HUES64 (cell line): ENCODE measurements around the gene THSD7A.

Source experiments
- H3K27ac ChIP-seq: 2 replicates; pipeline ENCODE4 v1.7.0; 2013; ENCODE audit warnings: low read depth, low read length, inconsistent platforms
- H3K27me3 ChIP-seq: 2 replicates; pipeline ENCODE4 v1.6.1; 2013; ENCODE audit warnings: mild to moderate bottlenecking, low read length; ENCODE audit not compliant: insufficient read depth
- H3K36me3 ChIP-seq: 2 replicates; pipeline ENCODE4 v1.6.1; 2013; ENCODE audit warnings: mild to moderate bottlenecking, low read length; ENCODE audit not compliant: insufficient read depth
- H3K4me1 ChIP-seq: 2 replicates; pipeline ENCODE4 v1.6.1; 2013; ENCODE audit warnings: mild to moderate bottlenecking, low read length, moderate library complexity; ENCODE audit not compliant: insufficient read depth
- H3K4me3 ChIP-seq: 2 replicates; pipeline ENCODE4 v1.5.1; 2013; ENCODE audit warnings: mild to moderate bottlenecking, low read length, moderate library complexity
- H3K9ac ChIP-seq: 2 replicates; pipeline ENCODE4 v1.6.1; 2013; ENCODE audit warnings: mild to moderate bottlenecking, low read depth, low read length
- H3K9me3 ChIP-seq: 2 replicates; pipeline ENCODE4 v1.6.1; 2013; ENCODE audit warnings: low read depth, low read length; ENCODE audit not compliant: insufficient read depth
- WGBS: fragments of 150-250, 120-280 bp; methylation state at CpG from one replicate; pipeline ENCODE4 v1.1.7; 2013; ENCODE audit warnings: missing lambda C conversion rate; 5-methylcytosine and 5-hydroxymethylcytosine counted together

Gene THSD7A

GRCh38 chr7:11573128-11573750 lies 258.8 kb downstream of the THSD7A start:
- no peak overlapping the region for H3K4me3 ChIP-seq
- 92% methylated on average over 1 of the region's 1 CpG for WGBS
- H3K27me3 ChIP-seq: no peaks in the 10 kb centered on the region
- no peaks in the 10 kb centered on the region for H3K36me3 ChIP-seq
- no peaks in the 10 kb centered on the region for H3K9me3 ChIP-seq
- H3K27ac ChIP-seq: no peak overlapping the region
- H3K4me1 ChIP-seq: no peaks in the 10 kb centered on the region
- no peak overlapping the region for H3K9ac ChIP-seq

- Histone ChIP-seq H3K4me3 (no peak overlapping the region), H3K36me3 (no peaks in the 10 kb centered on the region), H3K4me1 (no peaks in the 10 kb centered on the region), H3K27ac (no peak overlapping the region), H3K9ac (no peak overlapping the region), H3K9me3 (no peaks in the 10 kb centered on the region), H3K27me3 (no peaks in the 10 kb centered on the region)
- WGBS: 92% methylated on average over 2 of the region's 2 CpGs
Observed at GRCh38 chr7:11570922-11571550, 261.0 kb downstream of the THSD7A start.

- H3K9ac ChIP-seq: no peak overlapping the region
- H3K27me3 ChIP-seq: no peaks in the 10 kb centered on the region
- H3K36me3 ChIP-seq: no peaks in the 10 kb centered on the region
- no peaks in the 10 kb centered on the region for H3K4me1 ChIP-seq
- H3K4me3 ChIP-seq: no peak overlapping the region
- H3K9me3 ChIP-seq: no peaks in the 10 kb centered on the region
- no CpG with 5 or more reads among the region's 1 CpG for WGBS
- H3K27ac ChIP-seq: no peak overlapping the region
Observed at GRCh38 chr7:11570205-11570604, 261.8 kb downstream of the THSD7A start.

GRCh38 chr7:11567571-11567970 lies 264.4 kb downstream of the THSD7A start:
- Histone ChIP-seq H3K4me1 (no peaks in the 10 kb centered on the region), H3K27me3 (no peaks in the 10 kb centered on the region), H3K9me3 (no peaks in the 10 kb centered on the region), H3K4me3 (no peak overlapping the region), H3K36me3 (no peaks in the 10 kb centered on the region), H3K9ac (no peak overlapping the region), H3K27ac (no peak overlapping the region)
- 88% methylated on average over 3 of the region's 3 CpGs for WGBS

GRCh38 chr7:11557627-11558026 lies 274.4 kb downstream of the THSD7A start:
- no peak overlapping the region for H3K27ac ChIP-seq
- H3K9me3 ChIP-seq: no peaks in the 10 kb centered on the region
- H3K4me1 ChIP-seq: peaks cover 8% of the 10 kb centered on the region; the same call in 1 of the 2 replicates
- 11% methylated on average over 2 of the region's 2 CpGs for WGBS
- H3K4me3 ChIP-seq: no peak overlapping the region
- H3K36me3 ChIP-seq: no peaks in the 10 kb centered on the region
- no peak overlapping the region for H3K9ac ChIP-seq
- no peaks in the 10 kb centered on the region for H3K27me3 ChIP-seq

- WGBS: 90% methylated on average over 6 of the region's 6 CpGs
- Histone ChIP-seq H3K27ac (no peak overlapping the region), H3K27me3 (no peaks in the 10 kb centered on the region), H3K9me3 (no peaks in the 10 kb centered on the region; the same call in 1 of the 2 replicates), H3K9ac (no peak overlapping the region), H3K4me1 (peaks cover 8% of the 10 kb centered on the region; the same call in 1 of the 2 replicates), H3K36me3 (no peaks in the 10 kb centered on the region), H3K4me3 (no peak overlapping the region)
Observed at GRCh38 chr7:11552676-11553296, 279.2 kb downstream of the THSD7A start.

- H3K36me3 ChIP-seq: no peaks in the 10 kb centered on the region
- H3K27me3 ChIP-seq: no peaks in the 10 kb centered on the region
- no peak overlapping the region for H3K9ac ChIP-seq
- H3K9me3 ChIP-seq: no peaks in the 10 kb centered on the region; the same call in 1 of the 2 replicates
- no peak overlapping the region for H3K27ac ChIP-seq
- H3K4me3 ChIP-seq: no peak overlapping the region
- no peaks in the 10 kb centered on the region for H3K4me1 ChIP-seq
Observed at GRCh38 chr7:11551470-11551869, 280.5 kb downstream of the THSD7A start.

GRCh38 chr7:11548532-11548931 lies 283.5 kb downstream of the THSD7A start:
- Histone ChIP-seq H3K27me3 (no peaks in the 10 kb centered on the region), H3K9ac (no peak overlapping the region), H3K27ac (no peak overlapping the region), H3K4me3 (no peak overlapping the region), H3K4me1 (no peaks in the 10 kb centered on the region), H3K9me3 (no peaks in the 10 kb centered on the region; the same call in 1 of the 2 replicates), H3K36me3 (no peaks in the 10 kb centered on the region)
- 94% methylated on average over 1 of the region's 1 CpG for WGBS

GRCh38 chr7:11541330-11541729 lies 290.7 kb downstream of the THSD7A start:
- Histone ChIP-seq H3K36me3 (no peaks in the 10 kb centered on the region), H3K4me1 (peaks cover 15% of the 10 kb centered on the region), H3K27me3 (no peaks in the 10 kb centered on the region), H3K9me3 (no peaks in the 10 kb centered on the region), H3K27ac (no peak overlapping the region), H3K9ac (no peak overlapping the region), H3K4me3 (no peak overlapping the region)
- WGBS: 95% methylated on average over 8 of the region's 8 CpGs

- Histone ChIP-seq H3K4me1 (peaks cover 15% of the 10 kb centered on the region), H3K4me3 (no peak overlapping the region), H3K9ac (no peak overlapping the region), H3K9me3 (no peaks in the 10 kb centered on the region), H3K27me3 (no peaks in the 10 kb centered on the region), H3K36me3 (no peaks in the 10 kb centered on the region), H3K27ac (no peak overlapping the region)
- WGBS: 94% methylated on average over 3 of the region's 3 CpGs
Observed at GRCh38 chr7:11540271-11540761, 291.7 kb downstream of the THSD7A start.

GRCh38 chr7:11539853-11540252 lies 292.1 kb downstream of the THSD7A start:
- Histone ChIP-seq H3K4me1 (peaks cover 15% of the 10 kb centered on the region), H3K36me3 (no peaks in the 10 kb centered on the region), H3K4me3 (no peak overlapping the region), H3K27ac (no peak overlapping the region), H3K9me3 (no peaks in the 10 kb centered on the region), H3K9ac (no peak overlapping the region), H3K27me3 (no peaks in the 10 kb centered on the region)
- WGBS: 92% methylated on average over 3 of the region's 3 CpGs
